ENCODE measurements around the gene CLIP4.
"Not testable (repeated sequence)": the region's sequence is repeated elsewhere in the genome, so short reads cannot be mapped to it uniquely, and the experiment has no call there.

The CLIP4 gene

GRCh38 chr2:29100564-29100963 lies 14.7 kb upstream of the CLIP4 start:
- no peak for DNase-seq (ENCODE audit: insufficient read length, low spot score)
- FAIRE-seq: no peak

GRCh38 chr2:29104688-29105087 lies 10.5 kb upstream of the CLIP4 start:
- FAIRE-seq (no peak), DNase-seq (ENCODE audit: insufficient read length, low spot score) (no peak)

DNA sequence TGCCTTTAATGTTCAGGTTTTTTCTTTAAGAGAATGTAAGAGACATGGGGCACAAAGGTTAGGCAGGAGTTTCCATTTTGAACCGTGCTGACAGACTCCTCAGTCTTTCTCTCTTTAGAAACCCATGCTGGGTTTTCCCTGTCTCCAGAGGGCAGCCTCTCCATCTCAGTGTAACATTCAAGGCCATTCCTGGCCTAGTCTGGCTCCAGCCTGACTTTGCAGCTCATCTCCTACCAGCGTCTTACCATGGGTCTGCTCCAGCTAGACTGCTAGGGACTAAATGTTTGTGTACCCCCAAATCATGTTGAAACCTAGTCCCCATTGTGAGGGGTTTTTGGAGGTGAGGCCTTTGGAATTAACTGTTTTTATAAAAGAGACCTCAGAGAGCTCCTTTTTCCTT lies 9.8 kb upstream of the CLIP4 start:
- FAIRE-seq (no peak), DNase-seq (ENCODE audit: insufficient read length, low spot score) (no peak)

GRCh38 chr2:29106256-29106655 lies 9.0 kb upstream of the CLIP4 start:
- FAIRE-seq: no peak
- no peak for DNase-seq (ENCODE audit: insufficient read length, low spot score)

GRCh38 chr2:29106980-29107388 lies 8.2 kb upstream of the CLIP4 start:
- FAIRE-seq: no peak
- no peak for DNase-seq (ENCODE audit: insufficient read length, low spot score)

- DNase-seq (ENCODE audit: insufficient read length, low spot score); FAIRE-seq: not testable (repeated sequence)
These were observed 7.7 kb upstream of the CLIP4 start for GRCh38 chr2:29107547-29107946.

DNA sequence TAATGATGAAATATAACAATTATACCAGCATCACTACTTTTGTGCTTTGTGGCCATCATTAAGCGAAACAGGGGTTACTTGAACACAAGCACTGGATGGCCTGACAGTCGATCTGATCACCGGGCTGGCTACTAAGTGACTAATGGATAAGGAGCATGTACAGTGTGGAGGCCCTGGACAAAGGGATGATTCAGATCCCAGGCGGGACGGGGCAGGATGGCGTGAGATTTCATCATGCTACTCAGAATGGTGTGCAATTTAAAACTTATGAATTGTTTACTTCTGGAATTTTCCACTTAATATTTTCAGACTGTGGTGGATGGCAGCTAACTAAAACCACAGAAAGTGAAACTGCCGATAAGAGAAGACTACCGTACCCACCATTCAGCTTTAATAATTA lies 7.0 kb upstream of the CLIP4 start:
- no peak for FAIRE-seq
- no peak for DNase-seq (ENCODE audit: insufficient read length, low spot score)

GRCh38 chr2:29109246-29109645 lies 6.0 kb upstream of the CLIP4 start:
- no peak for DNase-seq (ENCODE audit: insufficient read length, low spot score)

DNA sequence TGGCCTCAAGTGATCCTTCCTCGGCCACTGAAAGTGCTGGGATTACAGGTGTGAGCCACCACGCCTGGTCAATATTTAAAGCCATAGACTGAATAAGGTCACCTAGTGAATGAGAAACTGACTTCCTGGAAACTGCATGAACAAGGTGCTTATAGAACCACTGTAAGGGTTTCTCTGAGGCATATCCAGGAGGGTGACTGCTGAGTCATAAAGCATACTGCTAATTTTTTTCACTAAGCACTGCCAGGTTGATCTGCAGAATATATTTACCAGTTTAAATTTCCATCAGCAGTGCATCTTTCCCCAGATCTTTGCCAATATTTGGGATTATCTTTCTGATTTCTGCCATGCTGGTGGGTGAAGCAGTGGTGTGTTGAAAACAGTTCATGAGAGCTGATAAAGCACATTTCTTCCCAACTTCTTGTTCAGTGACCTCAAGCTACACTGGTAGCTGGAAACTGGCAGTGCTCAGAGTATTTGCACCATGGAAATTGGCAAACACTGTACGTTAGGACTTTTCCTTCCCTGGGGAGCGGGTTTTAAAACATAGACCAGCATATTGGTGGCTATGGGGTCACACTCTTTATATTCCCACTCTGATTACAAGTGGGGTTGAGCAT lies 4.2 kb upstream of the CLIP4 start:
- FAIRE-seq: peak; percentile 73
- peak; percentile 31 for DNase-seq (ENCODE audit: insufficient read length, low spot score)

More at GRCh38 chr2:29109246-29109645, 6.0 kb upstream of the CLIP4 start:
- FAIRE-seq: no peak

DNA sequence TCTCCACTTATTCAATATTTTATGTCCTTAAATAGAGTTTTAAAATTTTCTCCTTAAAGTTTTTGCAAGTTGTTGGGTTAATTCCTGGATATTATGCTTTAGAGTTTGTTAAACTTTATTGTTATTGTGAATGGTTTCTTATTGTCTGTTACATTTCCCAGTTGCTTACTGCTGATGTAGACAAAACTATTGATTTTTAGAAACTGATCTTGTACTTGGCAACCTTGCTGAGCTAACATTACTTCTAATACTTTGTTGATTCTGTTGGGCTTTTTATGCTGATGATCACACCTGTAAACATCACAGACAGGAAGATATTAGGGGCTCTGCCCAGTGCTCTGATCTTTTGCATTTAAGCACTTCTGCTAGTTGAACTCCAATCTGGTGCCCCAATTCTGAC lies 2.8 kb upstream of the CLIP4 start:
- FAIRE-seq (no peak), DNase-seq (ENCODE audit: insufficient read length, low spot score) (no peak)

DNA sequence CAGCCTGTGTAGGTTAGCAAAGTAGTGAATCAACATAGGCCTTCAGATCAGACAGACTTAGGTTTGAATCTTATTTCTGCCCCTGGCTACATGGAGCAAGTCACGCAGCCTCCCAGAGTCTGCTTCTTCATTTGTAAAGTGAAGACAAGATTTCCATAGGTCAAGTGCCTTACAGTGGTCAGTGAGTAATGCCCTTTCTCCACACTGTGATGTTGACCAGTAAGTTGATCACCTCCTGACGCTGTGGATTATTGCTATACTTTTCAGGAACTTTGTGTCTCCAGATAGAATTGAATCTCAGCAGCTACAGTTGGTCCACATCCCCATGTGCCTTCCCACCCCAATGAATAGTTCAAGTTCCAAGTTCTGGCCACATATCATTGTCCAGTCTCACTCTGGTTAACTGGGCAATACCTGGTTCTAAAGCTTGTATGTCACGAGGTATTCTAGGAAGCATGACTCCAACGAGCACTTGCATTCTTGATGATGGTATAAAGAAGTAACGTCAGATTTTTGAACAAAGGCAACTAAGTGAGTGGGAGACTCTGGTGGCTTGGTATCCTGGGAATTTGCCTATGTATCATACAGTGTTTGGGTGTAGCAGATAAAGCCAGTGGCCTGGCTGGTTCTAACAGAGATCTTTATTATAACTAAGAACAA lies 2.1 kb upstream of the CLIP4 start:
- DNase-seq (ENCODE audit: insufficient read length, low spot score) (no peak), FAIRE-seq (no peak)

DNA sequence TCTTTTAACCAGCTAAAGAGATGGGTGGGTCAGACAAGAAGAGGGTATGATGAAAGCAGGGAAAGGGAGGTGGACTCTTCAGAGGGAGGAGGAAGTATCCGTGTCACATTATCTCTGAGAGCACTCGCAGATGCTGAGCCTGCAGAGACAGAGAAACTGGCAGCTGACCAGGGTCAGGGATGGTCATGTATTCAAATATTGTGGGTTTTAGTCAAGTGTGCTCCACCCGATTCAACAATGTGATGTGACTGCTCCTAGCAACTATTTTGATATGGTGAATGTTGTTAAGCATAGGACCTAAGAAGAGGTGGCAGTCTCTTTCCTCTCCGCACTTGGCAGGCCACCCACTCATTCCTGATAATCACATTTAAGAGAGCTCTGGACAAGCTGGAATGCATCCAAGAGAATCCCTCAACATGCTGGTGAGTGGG lies 1.3 kb upstream of the CLIP4 start:
- FAIRE-seq (peak; percentile 78), DNase-seq (ENCODE audit: insufficient read length, low spot score) (peak; percentile 20)

DNA sequence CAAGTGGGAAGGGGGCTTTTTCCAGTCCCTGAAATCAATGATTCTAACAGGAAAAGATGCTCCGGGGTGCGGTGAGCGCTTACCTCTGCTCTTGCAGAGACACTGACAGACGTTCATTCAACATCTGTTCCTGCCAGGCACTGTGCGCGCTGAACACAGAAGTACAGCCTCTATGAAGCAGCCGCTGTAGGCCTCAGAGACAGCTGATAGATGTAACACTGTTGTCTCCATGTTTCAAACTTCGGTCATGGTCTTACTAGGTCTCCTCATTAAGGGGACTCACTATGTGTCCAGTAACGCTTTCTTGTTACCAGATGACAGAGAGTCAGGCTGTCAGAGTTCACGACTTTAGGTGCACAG lies 649 bp upstream of the CLIP4 start:
- FAIRE-seq: no peak
- no peak for DNase-seq (ENCODE audit: insufficient read length, low spot score)

- FAIRE-seq (peak; percentile 96), DNase-seq (ENCODE audit: insufficient read length, low spot score) (peak; percentile 47)
These were observed 874 bp downstream of the CLIP4 start for GRCh38 chr2:29115797-29116781.

GRCh38 chr2:29117636-29118303 lies 2.6 kb downstream of the CLIP4 start:
- no peak for FAIRE-seq

GRCh38 chr2:29119211-29119610 lies 4.0 kb downstream of the CLIP4 start:
- no peak for DNase-seq (ENCODE audit: insufficient read length, low spot score)
- no peak for FAIRE-seq

More at GRCh38 chr2:29117636-29118303, 2.6 kb downstream of the CLIP4 start:
- DNase-seq (ENCODE audit: insufficient read length, low spot score): no peak

DNA sequence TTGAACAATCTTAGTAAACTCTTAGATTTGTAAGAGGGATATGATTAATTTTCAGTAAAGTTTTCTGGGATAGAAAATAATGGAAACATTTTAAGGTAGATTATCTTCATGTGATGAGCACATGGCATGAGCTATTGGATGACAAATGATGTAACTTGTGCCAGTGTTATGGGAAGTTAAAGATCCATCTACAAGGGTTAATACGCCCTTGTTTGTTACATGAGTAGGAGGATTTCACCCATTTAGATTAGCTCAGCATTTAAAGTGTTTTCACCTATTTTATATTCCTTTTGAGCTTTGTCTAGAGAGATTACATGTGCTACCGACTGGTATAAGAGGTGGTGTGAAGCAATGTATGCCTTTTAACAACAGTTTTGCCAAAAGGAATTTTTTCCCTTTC lies 5.6 kb downstream of the CLIP4 start:
- FAIRE-seq (peak; percentile 4), DNase-seq (ENCODE audit: insufficient read length, low spot score) (no peak)

DNA sequence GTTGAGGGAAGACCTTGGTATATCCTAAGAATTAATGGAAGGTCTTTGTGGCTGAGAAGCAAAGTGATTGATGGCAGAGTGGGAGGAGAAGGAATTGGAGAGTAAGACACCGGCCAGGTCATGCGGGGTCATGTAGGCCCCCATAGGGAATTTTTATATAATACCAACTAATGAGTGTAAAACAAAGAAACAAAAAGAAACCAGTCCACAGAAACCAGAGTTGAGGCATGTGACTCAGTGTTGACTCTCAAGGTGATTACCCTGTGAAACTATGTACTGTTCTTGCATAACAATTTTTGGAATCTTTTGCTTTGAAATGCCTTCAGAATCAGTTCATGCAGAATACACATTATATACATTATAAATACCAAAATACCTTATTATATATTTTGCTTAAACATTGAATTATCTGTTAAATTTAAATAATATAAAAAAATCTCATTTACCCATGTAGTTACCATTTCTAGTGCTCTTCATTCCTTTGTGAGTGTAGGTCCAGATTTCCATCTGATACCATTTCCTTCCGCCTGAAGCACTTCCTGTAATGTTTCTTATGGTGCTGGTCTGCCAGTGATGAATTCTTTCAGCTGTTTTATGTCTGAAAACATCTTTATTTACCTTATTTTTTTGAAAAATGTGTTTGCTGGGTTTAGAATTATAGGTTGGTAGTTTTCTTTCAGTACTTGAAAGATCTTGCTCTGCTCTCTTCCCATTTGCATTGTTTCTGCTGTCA lies 8.6 kb downstream of the CLIP4 start:
- no peak for DNase-seq (ENCODE audit: insufficient read length, low spot score)
- no peak for FAIRE-seq

DNA sequence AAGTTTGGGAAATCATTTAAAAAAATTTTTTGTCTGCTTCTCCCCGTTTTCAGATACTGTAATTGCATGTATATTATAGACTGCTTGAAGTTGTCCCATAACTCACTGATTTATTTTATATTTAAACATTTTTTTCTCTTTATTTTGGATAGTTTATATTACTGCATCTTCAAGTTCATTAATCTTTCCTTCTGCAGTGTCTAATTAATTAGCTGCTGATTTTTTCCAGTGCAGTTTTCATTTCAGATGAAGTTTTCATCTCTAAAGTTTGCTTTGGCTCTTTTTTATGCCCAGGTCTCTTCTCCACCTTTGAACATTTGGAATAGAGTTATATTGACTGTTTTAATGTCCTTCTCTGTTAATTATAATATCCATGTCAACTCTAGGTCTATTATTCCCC lies 9.3 kb downstream of the CLIP4 start:
- DNase-seq (ENCODE audit: insufficient read length, low spot score) (no peak), FAIRE-seq (no peak)

DNA sequence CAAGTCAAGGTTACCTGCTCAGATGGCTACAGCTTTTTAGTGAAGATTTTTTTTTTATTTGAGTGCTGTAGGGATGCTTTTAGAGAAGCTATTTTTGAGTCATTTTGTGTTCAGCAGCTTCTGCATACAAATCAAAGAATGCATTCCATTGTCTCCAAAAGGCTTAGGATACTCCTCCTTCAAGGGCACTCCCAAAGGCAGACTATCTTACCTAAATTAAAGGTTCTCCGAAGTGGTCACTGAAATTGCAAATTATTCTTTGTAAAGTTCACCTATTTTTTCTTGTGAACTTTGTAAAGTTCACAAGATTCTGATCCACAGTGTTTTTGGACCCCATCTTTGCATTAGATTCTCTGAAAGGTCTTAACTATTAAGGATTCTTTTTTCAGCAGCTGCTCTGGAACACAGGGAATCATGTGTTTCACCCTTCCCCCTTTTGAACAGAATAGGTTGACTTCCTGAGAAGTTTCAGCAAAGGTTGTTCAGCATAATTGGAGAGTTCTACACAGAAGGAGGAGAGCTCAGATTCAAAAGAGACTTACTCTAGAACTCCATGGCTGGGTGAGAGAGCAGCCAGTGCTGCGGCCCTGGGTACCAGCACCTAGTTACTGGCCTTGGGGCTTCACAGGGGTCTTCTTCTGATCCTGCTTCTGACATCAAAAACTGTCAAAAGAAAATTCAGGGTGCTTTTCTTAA lies 14.5 kb downstream of the CLIP4 start:
- FAIRE-seq (peak; percentile 45), DNase-seq (ENCODE audit: insufficient read length, low spot score) (no peak)
